ENCODE data around the gene TRIM40. TPM values are rescaled to one million over a fixed set of nuclear protein-coding genes. Genes with fewer than 3 reads are reported as not detected.

TRIM40 gene
- total RNA-seq, 1 experiment from 2014 or later, result not detected

DNA sequence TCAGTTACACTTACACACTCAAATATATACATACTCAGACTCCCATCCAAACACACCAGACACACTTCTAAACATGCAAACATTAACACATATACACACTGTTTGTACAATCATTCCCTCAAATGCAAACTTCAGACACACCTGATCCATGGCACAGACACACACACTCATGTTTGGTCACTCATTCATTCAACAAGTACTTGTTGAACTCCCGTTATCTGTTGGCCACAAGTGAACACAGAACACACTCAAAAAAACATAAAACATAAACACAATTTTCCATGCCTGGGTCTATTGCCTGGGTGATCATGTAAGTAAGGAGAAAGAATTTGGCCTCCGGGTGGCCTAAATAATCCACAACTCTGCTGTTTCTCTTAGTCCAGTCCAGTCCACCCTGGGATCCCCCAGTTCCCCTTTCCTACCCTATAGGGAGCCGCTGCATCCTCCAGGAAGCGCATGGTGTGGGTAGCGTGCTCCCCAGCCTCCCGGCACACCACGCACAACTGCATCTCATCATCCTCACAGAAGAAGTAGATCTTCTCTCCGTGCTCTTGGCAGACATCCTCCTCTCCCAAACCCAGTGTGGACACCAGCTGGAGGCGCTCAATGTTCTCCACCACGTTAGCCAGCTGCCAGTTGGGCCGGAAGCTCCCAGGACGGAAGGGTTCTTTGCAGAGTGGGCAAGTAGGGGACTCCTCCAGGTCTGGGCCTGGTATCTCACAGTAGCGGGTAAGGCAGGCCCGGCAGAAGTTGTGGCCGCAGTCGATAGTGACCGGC, 24.3 kb downstream of the TRIM40 start:
- no peak for DNase-seq
- H3K36me3 ChIP-seq (ENCODE audit: control insufficient read depth, insufficient read depth, low read length), result no peaks in the 10 kb centered on the region
- Mint-ChIP-seq H3K27me3 (ENCODE audit: insufficient read depth, unreplicated experiment) (no peaks in the 10 kb centered on the region), H3K27ac (ENCODE audit: unreplicated experiment) (no peak overlapping the region), H3K9me3 (ENCODE audit: unreplicated experiment) (no peaks in the 10 kb centered on the region), H3K4me3 (ENCODE audit: unreplicated experiment) (no peak overlapping the region), H3K4me1 (ENCODE audit: low read depth, unreplicated experiment) (peaks cover 14% of the 10 kb centered on the region), H3K36me3 (ENCODE audit: insufficient read depth, unreplicated experiment) (no peaks in the 10 kb centered on the region)
- H3K4me3 ChIP-seq (ENCODE audit: low read depth, low read length), result no peak overlapping the region
- intact Hi-C loops (cut with micrococcal nuclease; ENCODE audit: unreplicated experiment), result loop anchor here (5.0 kb wide), 1 partner anchor 98 kb away; the partner anchor contains the start of gene POLR1H
- H3K9me3 ChIP-seq, result no peaks in the 10 kb centered on the region
- no peaks in the 10 kb centered on the region for H3K4me1 ChIP-seq
- POLR2A ChIA-PET, result no interaction called here
- BruUV-seq (replicated peaks), result no TSS peak
- CTCF ChIA-PET, result no interaction called here
- TF ChIP-seq, protein P1, sequence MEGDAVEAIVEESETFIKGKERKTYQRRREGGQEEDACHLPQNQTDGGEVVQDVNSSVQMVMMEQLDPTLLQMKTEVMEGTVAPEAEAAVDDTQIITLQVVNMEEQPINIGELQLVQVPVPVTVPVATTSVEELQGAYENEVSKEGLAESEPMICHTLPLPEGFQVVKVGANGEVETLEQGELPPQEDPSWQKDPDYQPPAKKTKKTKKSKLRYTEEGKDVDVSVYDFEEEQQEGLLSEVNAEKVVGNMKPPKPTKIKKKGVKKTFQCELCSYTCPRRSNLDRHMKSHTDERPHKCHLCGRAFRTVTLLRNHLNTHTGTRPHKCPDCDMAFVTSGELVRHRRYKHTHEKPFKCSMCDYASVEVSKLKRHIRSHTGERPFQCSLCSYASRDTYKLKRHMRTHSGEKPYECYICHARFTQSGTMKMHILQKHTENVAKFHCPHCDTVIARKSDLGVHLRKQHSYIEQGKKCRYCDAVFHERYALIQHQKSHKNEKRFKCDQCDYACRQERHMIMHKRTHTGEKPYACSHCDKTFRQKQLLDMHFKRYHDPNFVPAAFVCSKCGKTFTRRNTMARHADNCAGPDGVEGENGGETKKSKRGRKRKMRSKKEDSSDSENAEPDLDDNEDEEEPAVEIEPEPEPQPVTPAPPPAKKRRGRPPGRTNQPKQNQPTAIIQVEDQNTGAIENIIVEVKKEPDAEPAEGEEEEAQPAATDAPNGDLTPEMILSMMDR (IDR thresholded peaks at IDR 0.05; ENCODE audit: insufficient read depth in 1 of 2, low read depth in 1 of 2, low read length in 1 of 2, severe bottlenecking in 1 of 2, unreplicated experiment in 1 of 2), result no peak
- H3K27me3 ChIP-seq (replicated peaks; ENCODE audit: control insufficient read depth, insufficient read depth, low read length), result no peaks in the 10 kb centered on the region

DNA sequence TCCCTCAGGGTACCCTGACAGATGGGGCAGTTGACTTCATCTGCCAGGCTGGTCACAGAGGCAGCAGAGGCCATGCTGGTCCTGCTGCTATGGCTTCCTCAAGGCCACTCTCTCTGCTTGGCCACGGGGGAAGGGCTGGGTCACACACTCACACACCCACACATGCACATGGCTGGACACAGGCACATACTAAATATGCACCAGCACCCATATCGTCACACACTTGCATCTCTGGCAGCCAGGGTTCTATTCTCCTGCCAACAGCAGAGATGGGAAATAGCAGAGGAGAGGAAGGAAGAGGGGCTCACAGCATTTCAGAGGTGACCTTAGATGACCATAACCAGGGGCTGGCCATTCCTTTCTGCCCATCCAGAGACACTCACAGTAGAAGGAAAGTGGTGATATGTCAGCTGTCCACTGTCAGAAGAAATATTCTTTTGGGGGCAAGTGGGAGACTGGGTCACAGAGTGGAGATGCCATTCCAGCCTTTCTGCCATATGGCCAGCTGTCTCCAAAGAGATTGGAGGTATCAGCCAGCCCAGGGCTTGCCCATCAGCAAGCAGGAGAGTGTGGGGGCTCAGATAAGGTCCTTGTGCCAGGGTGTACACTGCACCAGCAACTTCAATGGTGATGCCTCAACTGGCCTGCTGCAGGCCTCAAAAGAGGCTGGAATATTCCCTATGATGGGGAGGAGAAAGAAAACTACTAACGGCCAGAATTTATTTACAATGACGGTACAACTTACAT, 25.0 kb downstream of the TRIM40 start, which contains the start of gene TRIM10:
Gene TRIM10 (minus strand): TSS at position 427 of the 747 bp plus-strand sequence. CDS start 353 bp downstream, at position 74.
- ChIA-PET POLR2A (no interaction called here), CTCF (no interaction called here)
- H3K27me3 Mint-ChIP-seq (ENCODE audit: insufficient read depth, unreplicated experiment), result no peaks in the 10 kb centered on the region
- Histone ChIP-seq H3K36me3 (ENCODE audit: control insufficient read depth, insufficient read depth, low read length) (no peaks in the 10 kb centered on the region), H3K9me3 (no peaks in the 10 kb centered on the region), H3K4me1 (no peaks in the 10 kb centered on the region), H3K4me3 (ENCODE audit: low read depth, low read length) (no peak within 1 kb of the TSS), H3K27me3 (replicated peaks; ENCODE audit: control insufficient read depth, insufficient read depth, low read length) (no peaks in the 10 kb centered on the region)
- H3K4me3 Mint-ChIP-seq (ENCODE audit: unreplicated experiment), result peak within 1 kb of the TSS; percentile 92
- no peaks in the 10 kb centered on the region for H3K36me3 Mint-ChIP-seq (ENCODE audit: insufficient read depth, unreplicated experiment)
- intact Hi-C loops (cut with micrococcal nuclease; ENCODE audit: unreplicated experiment), result loop anchor here (5.0 kb wide), 1 partner anchor 99 kb away; the partner anchor contains the start of gene POLR1H
- no peak for DNase-seq
- H3K27ac Mint-ChIP-seq (ENCODE audit: unreplicated experiment), result no peak within 1 kb of the TSS
- TF ChIP-seq, protein P1 (IDR thresholded peaks at IDR 0.05; ENCODE audit: insufficient read depth in 1 of 2, low read depth in 1 of 2, low read length in 1 of 2, severe bottlenecking in 1 of 2, unreplicated experiment in 1 of 2), result no peak
- no TSS peak for BruUV-seq (replicated peaks)
- no peaks in the 10 kb centered on the region for H3K9me3 Mint-ChIP-seq (ENCODE audit: unreplicated experiment)
- H3K4me1 Mint-ChIP-seq (ENCODE audit: low read depth, unreplicated experiment), result peaks cover 14% of the 10 kb centered on the region

- TSS peak; percentile 66 for BruUV-seq (replicated peaks)
- POLR2A ChIA-PET, result no interaction called here
- Mint-ChIP-seq H3K27ac (ENCODE audit: unreplicated experiment) (no peak overlapping the region), H3K9me3 (ENCODE audit: unreplicated experiment) (no peaks in the 10 kb centered on the region), H3K4me1 (ENCODE audit: low read depth, unreplicated experiment) (peaks cover 14% of the 10 kb centered on the region), H3K27me3 (ENCODE audit: insufficient read depth, unreplicated experiment) (no peaks in the 10 kb centered on the region), H3K4me3 (ENCODE audit: unreplicated experiment) (peak overlapping the region; percentile 92), H3K36me3 (ENCODE audit: insufficient read depth, unreplicated experiment) (no peaks in the 10 kb centered on the region)
- Histone ChIP-seq H3K4me3 (ENCODE audit: low read depth, low read length) (peak overlapping the region; percentile 89), H3K4me1 (no peaks in the 10 kb centered on the region), H3K9me3 (no peaks in the 10 kb centered on the region), H3K27me3 (replicated peaks; ENCODE audit: control insufficient read depth, insufficient read depth, low read length) (no peaks in the 10 kb centered on the region), H3K36me3 (ENCODE audit: control insufficient read depth, insufficient read depth, low read length) (peaks cover 1% of the 10 kb centered on the region)
- CTCF ChIA-PET, result interaction anchor here (2.2 kb wide), 1 partner anchor 59 kb away, joined by 12 read pairs; no protein-coding TSS in a partner anchor
- TF ChIP-seq, protein P1 (IDR thresholded peaks at IDR 0.05; ENCODE audit: insufficient read depth in 1 of 2, low read depth in 1 of 2, low read length in 1 of 2, severe bottlenecking in 1 of 2, unreplicated experiment in 1 of 2), result no peak
- DNase-seq, result no peak
- intact Hi-C loops (cut with micrococcal nuclease; ENCODE audit: unreplicated experiment), result loop anchor here (1.0 to 5.0 kb wide), 3 partner anchors 44 to 100 kb away; partner anchors contain the start of gene POLR1H
Measured at GRCh38 chr6:30162265-30163089, 26.5 kb downstream of the TRIM40 start.

Data from Caco-2 (cell line).